ENCODE measurements around the gene B4GALNT3. TPM values are rescaled to one million over a fixed set of nuclear protein-coding genes. Genes with fewer than 3 reads are reported as not detected.
"Not testable (repeated sequence)": the region's sequence is repeated elsewhere in the genome, so short reads cannot be mapped to it uniquely, and the experiment has no call there.

Gene B4GALNT3
- 10 to 100 TPM; 10.9 to 11.1 TPM for total RNA-seq

DNA sequence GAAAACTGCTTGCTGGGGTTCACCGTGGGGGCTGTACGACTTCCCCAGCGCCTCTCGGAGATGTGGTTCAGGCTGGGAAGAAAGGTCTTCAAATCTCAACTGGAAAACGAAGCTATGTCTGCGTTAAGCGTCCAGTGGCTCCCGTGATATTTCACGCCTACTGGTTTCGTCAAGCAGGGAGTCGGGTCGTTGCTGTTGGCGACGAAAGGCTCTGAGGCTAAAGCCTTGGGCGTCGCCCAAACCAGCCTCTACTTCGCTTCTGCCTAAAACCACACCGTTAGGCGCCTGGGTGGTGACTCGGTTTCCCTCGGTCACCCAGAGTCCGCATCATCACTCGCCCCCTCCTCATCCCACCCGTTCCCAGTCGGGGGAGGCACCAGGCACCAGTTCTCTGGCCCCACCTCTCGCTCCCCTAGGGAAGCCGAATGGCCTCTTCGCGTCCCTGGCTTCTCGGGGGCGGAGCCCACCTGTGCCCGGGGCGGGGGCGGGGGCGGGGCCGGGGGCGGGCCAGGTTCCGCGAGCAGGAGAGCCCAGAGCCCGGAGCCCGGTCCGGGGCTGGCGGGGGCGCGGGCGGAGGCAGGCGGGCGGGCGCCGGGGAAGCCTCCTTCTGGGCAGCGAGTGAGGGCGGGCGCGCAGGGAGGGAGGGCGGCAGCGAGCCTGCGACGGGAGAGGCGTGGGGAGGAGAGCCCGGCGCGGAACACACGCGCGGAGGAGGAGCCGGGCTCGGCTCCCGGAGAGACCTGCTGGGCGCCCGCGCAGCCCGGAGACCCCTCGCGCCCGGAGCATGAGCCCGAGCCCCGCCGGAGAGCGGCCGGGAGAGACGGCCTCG is at the start of gene B4GALNT3:
Gene B4GALNT3, plus strand, starts transcription at position 510 of the 829 bp plus-strand sequence. CDS start 438 bp downstream, outside the sequence.
- H3K27me3 Mint-ChIP-seq (ENCODE audit: low read depth), result peaks cover 76% of the 10 kb centered on the region
- DNase-seq (peak; percentile 33), ATAC-seq (peak; percentile 71)
- no peaks in the 10 kb centered on the region for H3K36me3 Mint-ChIP-seq (ENCODE audit: low read depth)
- peak within 1 kb of the TSS; percentile 73 for H3K4me3 Mint-ChIP-seq
- ChIA-PET POLR2A (no interaction called here), CTCF (interaction anchor here (1.7 kb wide), 1 partner anchor 88 kb away, joined by 5 read pairs; no protein-coding TSS in a partner anchor)
- no peaks in the 10 kb centered on the region for H3K9me3 Mint-ChIP-seq (ENCODE audit: insufficient read depth)
- H3K4me1 Mint-ChIP-seq (ENCODE audit: low read depth), result peaks cover 9% of the 10 kb centered on the region
- no peak within 1 kb of the TSS for H3K27ac Mint-ChIP-seq

DNA sequence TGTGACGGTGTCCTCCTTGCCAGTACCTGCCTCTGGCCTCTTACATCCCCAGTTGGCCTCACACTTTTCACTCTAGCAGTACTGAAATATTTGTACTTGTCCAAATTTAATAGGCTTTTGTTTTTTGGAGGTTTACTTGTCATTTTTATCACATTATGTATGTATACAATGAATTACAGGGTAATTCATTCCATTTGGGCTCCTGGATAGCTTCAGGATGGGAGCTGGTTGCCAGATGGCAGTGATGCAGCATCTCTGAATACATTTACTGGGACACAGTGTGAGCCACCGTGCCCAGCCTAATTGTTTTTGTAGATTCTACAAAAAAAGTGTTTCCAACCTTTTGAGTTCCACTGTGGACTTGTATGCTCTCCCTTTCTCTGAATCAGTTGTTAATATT is 44.9 kb upstream of the B4GALNT3 start:
- DNase-seq, result no peak
- no peaks in the 10 kb centered on the region for H3K9me3 Mint-ChIP-seq (ENCODE audit: insufficient read depth)
- H3K36me3 Mint-ChIP-seq (ENCODE audit: low read depth), result peaks cover 40% of the 10 kb centered on the region
- no peaks in the 10 kb centered on the region for H3K27me3 Mint-ChIP-seq (ENCODE audit: low read depth)
- H3K4me3 Mint-ChIP-seq, result no peak overlapping the region
- POLR2A ChIA-PET, result no interaction called here
- H3K4me1 Mint-ChIP-seq (ENCODE audit: low read depth), result no peaks in the 10 kb centered on the region
- no peak overlapping the region for H3K27ac Mint-ChIP-seq
- ATAC-seq, result no peak
- CTCF ChIA-PET, result no interaction called here

DNA sequence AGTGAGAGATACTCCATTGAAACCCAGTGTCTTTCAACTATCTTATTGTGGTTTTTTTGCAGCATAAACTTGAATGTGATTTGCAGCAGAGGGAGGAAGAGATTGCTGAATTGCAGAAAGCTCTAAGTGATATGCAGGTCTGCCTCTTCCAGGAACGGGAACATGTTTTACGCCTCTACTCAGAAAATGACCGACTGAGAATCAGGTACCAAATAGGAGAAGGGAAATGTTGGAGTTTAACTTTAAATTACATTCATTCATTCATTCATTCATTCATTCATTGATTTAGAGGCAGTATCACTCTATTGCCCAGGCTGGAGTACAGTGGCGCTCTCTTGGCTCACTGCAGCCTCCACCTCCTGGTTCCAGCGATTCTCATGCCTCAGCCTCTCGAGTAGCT is 41.3 kb upstream of the B4GALNT3 start:
- ChIA-PET POLR2A (no interaction called here), CTCF (no interaction called here)
- Mint-ChIP-seq H3K9me3 (ENCODE audit: insufficient read depth) (no peaks in the 10 kb centered on the region), H3K27me3 (ENCODE audit: low read depth) (no peaks in the 10 kb centered on the region), H3K27ac (no peak overlapping the region), H3K4me3 (no peak overlapping the region), H3K36me3 (ENCODE audit: low read depth) (peaks cover 36% of the 10 kb centered on the region), H3K4me1 (ENCODE audit: low read depth) (no peaks in the 10 kb centered on the region)
- ATAC-seq (no peak), DNase-seq (no peak)

DNA sequence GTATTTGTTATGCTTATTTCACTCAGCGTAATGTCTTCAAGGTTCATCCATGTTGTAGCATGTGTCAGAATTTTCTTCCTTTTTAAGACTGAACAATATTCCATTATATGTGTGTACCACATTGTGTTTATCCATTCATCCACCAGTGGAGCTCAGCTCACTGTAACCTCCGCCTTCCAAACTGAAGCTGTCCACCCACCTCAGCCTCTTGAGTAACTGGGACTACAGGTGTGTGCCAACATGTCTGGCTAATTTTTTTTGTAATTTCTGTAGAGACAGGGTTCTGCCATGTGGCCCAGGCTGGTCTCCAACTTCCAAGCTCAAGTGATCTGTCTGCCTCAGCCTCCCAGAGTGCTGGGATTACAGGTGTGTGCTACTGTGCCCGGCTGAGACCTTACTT is 37.2 kb upstream of the B4GALNT3 start:
- Mint-ChIP-seq H3K9me3 (ENCODE audit: insufficient read depth) (no peaks in the 10 kb centered on the region), H3K36me3 (ENCODE audit: low read depth) (peaks cover 27% of the 10 kb centered on the region), H3K4me1 (ENCODE audit: low read depth) (no peaks in the 10 kb centered on the region), H3K4me3 (no peak overlapping the region), H3K27me3 (ENCODE audit: low read depth) (no peaks in the 10 kb centered on the region), H3K27ac (no peak overlapping the region)
- CTCF ChIA-PET, result no interaction called here
- POLR2A ChIA-PET, result no interaction called here
- no peak for DNase-seq
- no peak for ATAC-seq

DNA sequence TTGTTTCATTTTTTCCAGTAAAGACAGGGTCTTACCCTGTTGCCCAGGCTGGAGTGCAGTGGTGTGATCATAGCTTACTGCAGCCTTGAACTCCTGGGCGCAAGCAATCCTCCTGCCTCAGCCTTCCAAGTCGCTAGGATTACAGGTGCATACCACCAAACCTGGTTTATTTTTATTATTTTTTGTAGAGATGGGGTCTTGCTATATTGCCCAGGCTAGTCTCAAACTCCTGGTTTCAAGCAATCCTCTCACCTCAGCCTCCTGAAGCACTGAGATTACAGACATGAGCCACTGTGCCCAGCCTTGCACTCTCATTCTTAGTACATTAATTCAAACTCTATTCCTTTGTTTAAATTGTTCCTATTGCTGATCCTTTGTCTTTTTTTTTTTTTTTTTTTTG is 24.0 kb upstream of the B4GALNT3 start:
- H3K27ac Mint-ChIP-seq; DNase-seq; H3K4me1 Mint-ChIP-seq (ENCODE audit: low read depth); ATAC-seq; POLR2A ChIA-PET; H3K27me3 Mint-ChIP-seq (ENCODE audit: low read depth); H3K9me3 Mint-ChIP-seq (ENCODE audit: insufficient read depth); H3K4me3 Mint-ChIP-seq; CTCF ChIA-PET: not testable (repeated sequence)
- peaks cover 34% of the 10 kb centered on the region for H3K36me3 Mint-ChIP-seq (ENCODE audit: low read depth)

DNA sequence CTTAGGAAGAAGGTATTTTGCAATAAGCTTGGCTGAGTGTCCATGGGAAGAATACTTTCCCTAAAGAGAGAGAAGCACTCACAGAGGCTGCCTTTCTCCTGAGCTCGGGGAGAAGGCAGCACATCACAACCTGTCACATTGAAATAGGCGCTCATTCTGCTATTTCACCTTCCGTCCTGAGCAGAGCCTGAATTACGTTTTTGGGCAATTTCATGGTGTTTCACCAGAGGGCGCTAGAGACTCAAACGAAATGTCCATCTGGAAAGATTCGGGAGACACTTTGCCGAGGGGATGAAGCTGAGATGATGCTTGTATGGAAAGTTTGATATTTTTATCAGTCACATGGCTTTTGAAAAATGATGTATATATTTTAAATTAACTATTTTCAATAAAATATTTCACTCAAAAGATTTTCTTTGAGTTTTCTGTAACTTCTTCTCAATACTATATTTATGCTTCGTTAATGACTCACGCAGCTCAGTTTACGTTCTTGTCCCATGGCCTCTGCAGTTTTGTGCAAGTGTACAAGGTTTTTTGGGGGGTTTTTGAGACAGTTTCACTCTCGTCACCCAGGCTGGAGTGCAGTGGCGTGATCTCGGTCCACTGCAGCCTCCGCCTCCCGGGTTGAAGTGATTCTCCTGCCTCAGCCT is 17.4 kb upstream of the B4GALNT3 start:
- H3K4me3 Mint-ChIP-seq, result no peak overlapping the region

GRCh38 chr12:447141-447540 is 12.6 kb upstream of the B4GALNT3 start:
- Mint-ChIP-seq H3K4me1 (ENCODE audit: low read depth) (no peaks in the 10 kb centered on the region), H3K4me3 (no peak overlapping the region), H3K27me3 (ENCODE audit: low read depth) (peaks cover 13% of the 10 kb centered on the region), H3K27ac (no peak overlapping the region), H3K9me3 (ENCODE audit: insufficient read depth) (no peaks in the 10 kb centered on the region), H3K36me3 (ENCODE audit: low read depth) (peaks cover 2% of the 10 kb centered on the region)
- ChIA-PET POLR2A (no interaction called here), CTCF (interaction anchor here (0.7 kb wide), 1 partner anchor 98 kb away, joined by 3 read pairs; no protein-coding TSS in a partner anchor)
- ATAC-seq, result no peak
- DNase-seq, result no peak

More for the DNA sequence above, 17.4 kb upstream of the B4GALNT3 start:
- ATAC-seq (peak; percentile 36), DNase-seq (peak; percentile 55)
- H3K27ac Mint-ChIP-seq, result no peak overlapping the region
- no peaks in the 10 kb centered on the region for H3K4me1 Mint-ChIP-seq (ENCODE audit: low read depth)
- H3K27me3 Mint-ChIP-seq (ENCODE audit: low read depth), result no peaks in the 10 kb centered on the region
- no peaks in the 10 kb centered on the region for H3K9me3 Mint-ChIP-seq (ENCODE audit: insufficient read depth)
- peaks cover 13% of the 10 kb centered on the region for H3K36me3 Mint-ChIP-seq (ENCODE audit: low read depth)
- ChIA-PET POLR2A (interaction anchor here (0.6 to 1.0 kb wide), 2 partner anchors 109 to 1465 kb away, joined by 3 read pairs; no protein-coding TSS in a partner anchor), CTCF (interaction anchor here (0.7 to 3.7 kb wide), 22 partner anchors 8 to 1521 kb away, joined by 3 to 22 read pairs (median 4); partner anchors contain the start of gene CCDC77)

GRCh38 chr12:449203-449602 is 10.5 kb upstream of the B4GALNT3 start:
- POLR2A ChIA-PET, result no interaction called here
- Mint-ChIP-seq H3K36me3 (ENCODE audit: low read depth) (no peaks in the 10 kb centered on the region), H3K27ac (no peak overlapping the region), H3K4me1 (ENCODE audit: low read depth) (peaks cover 2% of the 10 kb centered on the region), H3K9me3 (ENCODE audit: insufficient read depth) (no peaks in the 10 kb centered on the region), H3K4me3 (no peak overlapping the region), H3K27me3 (ENCODE audit: low read depth) (peaks cover 13% of the 10 kb centered on the region)
- CTCF ChIA-PET, result interaction anchor here (0.6 to 8.3 kb wide), 6 partner anchors 25 to 116 kb away, joined by 3 to 81 read pairs (median 8); partner anchors contain the start of gene CCDC77
- DNase-seq (no peak), ATAC-seq (no peak)

GRCh38 chr12:450438-450837 is 9.3 kb upstream of the B4GALNT3 start:
- ChIA-PET CTCF (interaction anchor here (1.3 to 8.3 kb wide), 5 partner anchors 9 to 97 kb away, joined by 5 to 81 read pairs (median 11); partner anchors contain the start of gene CCDC77), POLR2A (no interaction called here)
- H3K4me3 Mint-ChIP-seq, result no peak overlapping the region
- no peaks in the 10 kb centered on the region for H3K36me3 Mint-ChIP-seq (ENCODE audit: low read depth)
- ATAC-seq, result no peak
- H3K4me1 Mint-ChIP-seq (ENCODE audit: low read depth), result peaks cover 2% of the 10 kb centered on the region
- no peaks in the 10 kb centered on the region for H3K9me3 Mint-ChIP-seq (ENCODE audit: insufficient read depth)
- H3K27ac Mint-ChIP-seq, result no peak overlapping the region
- H3K27me3 Mint-ChIP-seq (ENCODE audit: low read depth), result peaks cover 21% of the 10 kb centered on the region
- DNase-seq, result no peak

- DNase-seq, result peak; percentile 68
- CTCF ChIA-PET, result interaction anchor here (0.5 to 8.3 kb wide), 20 partner anchors 9 to 99 kb away, joined by 3 to 81 read pairs (median 4); partner anchors contain the start of genes CCDC77 and KDM5A
- Mint-ChIP-seq H3K36me3 (ENCODE audit: low read depth) (no peaks in the 10 kb centered on the region), H3K27me3 (ENCODE audit: low read depth) (peaks cover 43% of the 10 kb centered on the region), H3K4me3 (no peak overlapping the region), H3K27ac (no peak overlapping the region), H3K4me1 (ENCODE audit: low read depth) (peaks cover 2% of the 10 kb centered on the region), H3K9me3 (ENCODE audit: insufficient read depth) (no peaks in the 10 kb centered on the region)
- POLR2A ChIA-PET, result no interaction called here
- ATAC-seq, result no peak
Measured at GRCh38 chr12:452667-453210, 7.0 kb upstream of the B4GALNT3 start.

DNA sequence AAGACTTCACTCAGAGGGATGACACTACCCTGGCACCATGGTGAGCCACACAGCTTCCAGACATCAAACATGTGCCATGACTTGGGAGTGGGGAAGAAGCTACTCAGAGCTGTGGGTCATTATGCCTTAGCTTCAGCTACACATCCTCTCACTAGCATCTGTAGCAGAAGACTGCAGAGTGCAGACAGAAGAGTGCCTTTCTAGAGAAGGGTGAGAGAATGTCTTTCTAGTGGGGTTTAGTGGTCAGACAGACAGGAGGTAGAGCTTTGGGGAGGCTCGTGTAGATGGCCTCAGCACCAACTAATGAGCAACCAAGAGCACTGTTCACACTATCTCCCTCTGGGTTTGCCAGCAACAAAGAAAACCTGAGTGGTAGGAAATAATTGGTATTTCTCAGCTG is 4.9 kb upstream of the B4GALNT3 start:
- Mint-ChIP-seq H3K27ac (no peak overlapping the region), H3K9me3 (ENCODE audit: insufficient read depth) (no peaks in the 10 kb centered on the region), H3K4me3 (no peak overlapping the region), H3K4me1 (ENCODE audit: low read depth) (peaks cover 7% of the 10 kb centered on the region), H3K36me3 (ENCODE audit: low read depth) (no peaks in the 10 kb centered on the region), H3K27me3 (ENCODE audit: low read depth) (peaks cover 53% of the 10 kb centered on the region)
- DNase-seq, result no peak
- POLR2A ChIA-PET, result interaction anchor here (0.6 kb wide), 1 partner anchor 101 kb away, joined by 3 read pairs; no protein-coding TSS in a partner anchor
- ATAC-seq, result no peak
- CTCF ChIA-PET, result interaction anchor here (0.7 to 8.3 kb wide), 13 partner anchors 9 to 451 kb away, joined by 3 to 81 read pairs (median 4); no protein-coding TSS in a partner anchor
